ENCODE data around the gene ENOX1.

DNA sequence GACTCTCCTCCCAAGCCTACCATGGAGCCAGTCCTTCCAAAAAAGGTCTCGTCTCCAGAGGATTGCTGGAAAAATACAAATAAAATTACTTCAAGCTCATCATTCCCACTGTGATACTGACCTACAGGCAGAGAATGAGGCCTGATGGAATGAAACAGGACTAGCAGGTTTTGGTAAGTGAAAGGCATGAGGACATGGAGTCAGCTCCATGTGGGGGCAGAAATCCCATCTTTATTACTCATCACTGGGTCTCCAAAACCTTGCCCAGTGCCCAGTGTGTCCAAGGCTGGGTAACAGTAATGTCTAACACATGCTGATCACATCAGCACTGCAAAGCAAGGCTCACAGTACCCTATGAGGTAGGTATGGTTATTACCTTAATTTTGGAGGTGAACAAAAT lies 528.0 kb downstream of the ENOX1 start:
- TF ChIP-seq, protein P1, sequence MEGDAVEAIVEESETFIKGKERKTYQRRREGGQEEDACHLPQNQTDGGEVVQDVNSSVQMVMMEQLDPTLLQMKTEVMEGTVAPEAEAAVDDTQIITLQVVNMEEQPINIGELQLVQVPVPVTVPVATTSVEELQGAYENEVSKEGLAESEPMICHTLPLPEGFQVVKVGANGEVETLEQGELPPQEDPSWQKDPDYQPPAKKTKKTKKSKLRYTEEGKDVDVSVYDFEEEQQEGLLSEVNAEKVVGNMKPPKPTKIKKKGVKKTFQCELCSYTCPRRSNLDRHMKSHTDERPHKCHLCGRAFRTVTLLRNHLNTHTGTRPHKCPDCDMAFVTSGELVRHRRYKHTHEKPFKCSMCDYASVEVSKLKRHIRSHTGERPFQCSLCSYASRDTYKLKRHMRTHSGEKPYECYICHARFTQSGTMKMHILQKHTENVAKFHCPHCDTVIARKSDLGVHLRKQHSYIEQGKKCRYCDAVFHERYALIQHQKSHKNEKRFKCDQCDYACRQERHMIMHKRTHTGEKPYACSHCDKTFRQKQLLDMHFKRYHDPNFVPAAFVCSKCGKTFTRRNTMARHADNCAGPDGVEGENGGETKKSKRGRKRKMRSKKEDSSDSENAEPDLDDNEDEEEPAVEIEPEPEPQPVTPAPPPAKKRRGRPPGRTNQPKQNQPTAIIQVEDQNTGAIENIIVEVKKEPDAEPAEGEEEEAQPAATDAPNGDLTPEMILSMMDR (IDR thresholded peaks at IDR 0.05; ENCODE audit: extremely low read depth in 1 of 2, insufficient read depth in 1 of 2, low read depth in 1 of 2, low read length in 2 of 2), result no peak
- TF ChIP-seq POLR2A (IDR thresholded peaks at IDR 0.05; ENCODE audit: low read depth, low read length), result no peak
